HCT116 (cell line): ENCODE results near the gene RNF34. TPM values are rescaled to one million over a fixed set of nuclear protein-coding genes. Genes with fewer than 3 reads are reported as not detected.

Experiments
- ATAC-seq: fragments of 200-7000 bp; cut with Tn5 transposase; 2 replicates; pipeline ENCODE4 v1.9.1; 2020; ENCODE audit warnings: mild to moderate bottlenecking, moderate library complexity
- BruUV-seq: library from RNA; stranded (reverse); fragments of 400-500 nt; replicated peaks from 2 replicates; lab custom pipeline; 2021; lab: Mats Ljungman, UMichigan
- CTCF ChIA-PET: fragments of 300-600 bp; sonication (Branson Sonifier 250); formaldehyde crosslinking; loops from one replicate; lab custom pipeline; 2021; ENCODE audit warnings: antibody characterized with exemption; lab: Charles Lee
- POLR2A ChIA-PET: fragments of 300-600, 350-600 bp; sonication (Branson Sonifier 250); formaldehyde crosslinking; loops from one replicate; lab custom pipeline; 2021; ENCODE audit warnings: antibody characterized with exemption; lab: Charles Lee
- RAD21 ChIA-PET, 2 experiments: fragments of 300-600 bp; sonication (Branson Sonifier 250); formaldehyde crosslinking; loops; one replicate each; lab custom pipeline; 2023; ENCODE audit warnings: low total read pairs in 2 of 2; ENCODE audit not compliant: uncharacterized antibody in 2 of 2, unreplicated experiment in 2 of 2, low non-redundant PET in 1 of 2; lab: Charles Lee
- DNase-seq: peaks from one replicate; pipeline ENCODE4 v3.0.0-alpha.2; 2010; ENCODE audit warnings: low read depth, low spot score
- H2AFZ ChIP-seq: fragments of 200-600 bp; shearing (Covaris generic), sonication (generic); 2 replicates; pipeline ENCODE4 v1.6.1; 2017; ENCODE audit warnings: low read depth, mixed run types, mixed read lengths, antibody characterized with exemption, low read length; ENCODE audit not compliant: poor library complexity, severe bottlenecking
- H3K27ac ChIP-seq: 2 replicates; pipeline ENCODE4 v1.5.1; 2012; ENCODE audit warnings: low read depth, low read length
- H3K27me3 ChIP-seq: fragments of 200-600 bp; sonication (generic); 2 replicates; pipeline ENCODE4 v1.6.1; 2016; ENCODE audit warnings: mixed run types, low read length, mixed read lengths; ENCODE audit not compliant: insufficient read depth
- H3K36me3 ChIP-seq, 2 experiments: fragments of 200-500 bp in 1 of 2; fragments of 200-600 bp in 1 of 2; sonication (Bioruptor generic) in 1 of 2; sonication (generic) in 1 of 2; 2 replicates each; pipeline versions ENCODE4 v1.5.1 to v1.6.1; 2014 to 2016; ENCODE audit warnings: low read length in 2 of 2, inconsistent platforms in 1 of 2, mixed read lengths in 1 of 2, mixed run types in 1 of 2; ENCODE audit not compliant: insufficient read depth in 2 of 2, control insufficient read depth in 1 of 2
- H3K4me1 ChIP-seq, 2 experiments: fragments of 200-600 bp in 1 of 2; sonication (generic) in 1 of 2; 2 replicates each; pipeline versions ENCODE4 v1.5.1 to v1.6.1; 2012 to 2017; ENCODE audit warnings: low read length in 2 of 2, inconsistent platforms in 1 of 2, mild to moderate bottlenecking in 1 of 2, mixed read lengths in 1 of 2, mixed run types in 1 of 2, moderate library complexity in 1 of 2; ENCODE audit not compliant: insufficient read depth in 2 of 2, control insufficient read depth in 1 of 2
- H3K4me2 ChIP-seq: fragments of 200-600 bp; sonication (generic); 2 replicates; pipeline ENCODE4 v1.6.1; 2017; ENCODE audit warnings: mixed run types, low read length, mixed read lengths
- H3K4me3 ChIP-seq, 2 experiments: fragments of 200-600 bp in 1 of 2; sonication (generic) in 1 of 2; replicated peaks in 1 of 2; 2 replicates each; pipeline ENCODE4 v1.5.1; 2011 to 2016; ENCODE audit warnings: low read length in 2 of 2, control low read depth in 1 of 2, low read depth in 1 of 2, mild to moderate bottlenecking in 1 of 2, mixed read lengths in 1 of 2, mixed run types in 1 of 2
- H3K79me2 ChIP-seq: fragments of 200-600 bp; sonication (generic); 2 replicates; pipeline ENCODE4 v1.6.1; 2017; ENCODE audit warnings: mild to moderate bottlenecking, mixed run types, low read length, moderate library complexity, mixed read lengths; ENCODE audit not compliant: insufficient read depth
- H3K9ac ChIP-seq: fragments of 200-600 bp; sonication (generic); 2 replicates; pipeline ENCODE4 v1.6.1; 2016; ENCODE audit warnings: low read length, mixed read lengths
- H3K9me2 ChIP-seq: fragments of 200-600 bp; sonication (generic), shearing (Covaris generic); 2 replicates; pipeline ENCODE4 v1.6.1; 2017; ENCODE audit warnings: mixed run types, mild to moderate bottlenecking, moderate library complexity; ENCODE audit not compliant: insufficient read depth
- H3K9me3 ChIP-seq, 2 experiments: fragments of 200-500 bp in 1 of 2; fragments of 200-600 bp in 1 of 2; sonication (Bioruptor generic) in 1 of 2; sonication (generic) in 1 of 2; 2 replicates each; pipeline ENCODE4 v1.6.1; 2014 to 2017; ENCODE audit warnings: low read length in 2 of 2, mixed read lengths in 2 of 2, inconsistent platforms in 1 of 2, low read depth in 1 of 2, mild to moderate bottlenecking in 1 of 2, mixed run types in 1 of 2, moderate library complexity in 1 of 2; ENCODE audit not compliant: control insufficient read depth in 1 of 2, insufficient read depth in 1 of 2
- H4K20me1 ChIP-seq: fragments of 200-600 bp; sonication (generic), shearing (Covaris generic); 2 replicates; pipeline ENCODE4 v1.6.1; 2017; ENCODE audit warnings: mixed run types, mild to moderate bottlenecking, moderate library complexity; ENCODE audit not compliant: insufficient read depth
- CTCF ChIP-seq, 3 experiments: fragments of 200-600 bp in 1 of 3; sonication (generic) in 1 of 3; IDR thresholded peaks in 2 of 3; conservative IDR thresholded peaks in 1 of 3; 2 replicates each; pipeline ENCODE4 v1.5.1; 2012 to 2017; ENCODE audit warnings: low read depth in 2 of 3, low read length in 2 of 3, antibody characterized with exemption in 1 of 3, borderline replicate concordance in 1 of 3, control low read depth in 1 of 3, mild to moderate bottlenecking in 1 of 3, mixed read lengths in 1 of 3, mixed run types in 1 of 3, moderate library complexity in 1 of 3; ENCODE audit not compliant: insufficient read depth in 1 of 3
- EGR1 ChIP-seq: IDR thresholded peaks from 2 replicates; pipeline ENCODE4 v1.6.1; 2012; ENCODE audit warnings: low read depth
- ELF1 ChIP-seq: IDR thresholded peaks from 2 replicates; pipeline ENCODE4 v1.6.1; 2012; ENCODE audit warnings: low read depth, borderline replicate concordance
- EZH2phosphoT487 ChIP-seq: fragments of 200-600 bp; IDR thresholded peaks from 2 replicates; pipeline ENCODE4 v1.6.1; 2018; ENCODE audit warnings: antibody characterized with exemption, borderline replicate concordance
- JUND ChIP-seq: IDR thresholded peaks from 2 replicates; pipeline ENCODE4 v1.6.1; 2012
- MAX ChIP-seq: IDR thresholded peaks from 2 replicates; pipeline ENCODE4 v1.6.1; 2012
- POLR2A ChIP-seq: IDR thresholded peaks from 2 replicates; pipeline ENCODE4 v1.7.0; 2011; ENCODE audit warnings: borderline replicate concordance; ENCODE audit not compliant: insufficient read depth, insufficient read length; ENCODE audit errors: extremely low read depth
- RAD21 ChIP-seq: IDR thresholded peaks from 2 replicates; pipeline ENCODE4 v1.6.1; 2012; ENCODE audit warnings: low read depth, mild to moderate bottlenecking
- SIN3A ChIP-seq: IDR thresholded peaks from 2 replicates; pipeline ENCODE4 v1.6.1; 2012; ENCODE audit warnings: low read depth
- SP1 ChIP-seq: IDR thresholded peaks from 2 replicates; pipeline ENCODE4 v1.6.1; 2012; ENCODE audit warnings: low read depth
- SRF ChIP-seq: IDR thresholded peaks from 2 replicates; pipeline ENCODE4 v1.6.1; 2012; ENCODE audit warnings: low read depth
- TCF7L2 ChIP-seq: IDR thresholded peaks from 2 replicates; pipeline ENCODE4 v1.7.0; 2011; ENCODE audit warnings: borderline replicate concordance, inconsistent platforms; ENCODE audit not compliant: insufficient read depth, insufficient read length; ENCODE audit errors: extremely low read depth
- YY1 ChIP-seq: IDR thresholded peaks from 2 replicates; pipeline ENCODE4 v1.6.1; 2011; ENCODE audit warnings: low read length, low read depth, moderate library complexity, mild to moderate bottlenecking; ENCODE audit not compliant: insufficient replicate concordance; ENCODE audit errors: extremely low read depth
- ZFX ChIP-seq: fragments of 450-650 bp; IDR thresholded peaks from 2 replicates; pipeline ENCODE4 v1.6.1; 2017
- ZNF274 ChIP-seq: fragments of 200-500 bp; sonication (Bioruptor generic); IDR thresholded peaks from 2 replicates; pipeline ENCODE4 v1.6.1; 2014; ENCODE audit warnings: mild to moderate bottlenecking, low read depth, low read length, inconsistent platforms
- intact Hi-C: fragments of 100-400 bp; cut with micrococcal nuclease; formaldehyde crosslinking; loops from 2 replicates; pipeline ENCODE4 v1.10.0; 2022
- total RNA-seq: library from RNA; stranded (reverse); gene quantifications from one replicate; pipeline ENCODE4 v1.2.1, GENCODE V29; 2021; ENCODE audit not compliant: unreplicated experiment
- TF ChIP-seq, protein P1 (sequence below): IDR thresholded peaks from 2 replicates; pipeline ENCODE4 v1.6.1; 2012
- TF ChIP-seq, protein P2 (sequence below): IDR thresholded peaks from 2 replicates; pipeline ENCODE4 v1.6.1; 2011; ENCODE audit warnings: mild to moderate bottlenecking, low read length, moderate library complexity; ENCODE audit not compliant: insufficient replicate concordance; ENCODE audit errors: extremely low read depth

Gene RNF34
- total RNA-seq, 1 experiment from 2014 or later, result 47.8 TPM

DNA sequence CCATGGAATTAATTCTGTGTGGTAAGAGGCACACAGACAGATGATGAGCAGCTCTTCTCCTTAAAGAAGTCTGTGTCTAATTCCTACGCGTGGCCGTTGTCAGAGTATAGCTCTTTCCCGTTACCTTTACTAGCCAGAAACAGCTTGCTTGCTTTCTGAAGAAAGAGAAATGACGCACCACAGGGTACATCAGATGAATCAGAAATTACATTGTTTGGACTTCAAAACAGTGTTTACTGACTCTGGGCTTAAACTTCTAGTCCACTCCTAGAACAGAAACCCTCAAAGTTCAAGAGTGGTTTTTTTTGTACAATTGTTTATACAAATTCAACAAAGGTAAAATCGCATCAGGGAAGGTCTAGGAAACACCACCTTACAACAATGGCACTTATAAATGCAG, 29.0 kb downstream of the RNF34 start:
- DNase-seq, result no peak
- ATAC-seq, result no peak
- POLR2A ChIA-PET, result no interaction called here

More for the DNA sequence above, 29.0 kb downstream of the RNF34 start:
- H3K27ac ChIP-seq, result no peak overlapping the region
- H3K9me2 ChIP-seq, result no peaks in the 10 kb centered on the region
- H3K9ac ChIP-seq, result no peak overlapping the region
- BruUV-seq, result no TSS peak
- no peaks in the 10 kb centered on the region for H3K9me3 ChIP-seq
- no peaks in the 10 kb centered on the region for H3K27me3 ChIP-seq
- ChIA-PET CTCF (no interaction called here), RAD21 (no interaction called here)
- H3K36me3 ChIP-seq, result peaks cover 53 to 62% of the 10 kb centered on the region in 2 experiments
- H4K20me1 ChIP-seq, result no peaks in the 10 kb centered on the region
- H3K4me2 ChIP-seq, result no peak overlapping the region
- no peaks in the 10 kb centered on the region for H3K4me1 ChIP-seq
- no peak overlapping the region for H2AFZ ChIP-seq
- no peak overlapping the region for H3K4me3 ChIP-seq
- TF ChIP-seq MAX, result no peak
- no peak for TF ChIP-seq EGR1
- TF ChIP-seq EZH2phosphoT487, result no peak
- no peak for TF ChIP-seq ZFX
- no peak for TF ChIP-seq CTCF (IDR thresholded peaks at IDR 0.05 in 2 of 3, conservative IDR thresholded peaks at IDR 0.05 in 1 of 3; ENCODE audit: borderline replicate concordance in 1 of 3, insufficient read depth in 1 of 3, low read depth in 2 of 3, low read length in 2 of 3)
- no peak for TF ChIP-seq RAD21
- TF ChIP-seq TCF7L2, result no peak
- TF ChIP-seq YY1, result no peak
- TF ChIP-seq ELF1, result no peak
- TF ChIP-seq SP1, result no peak
- TF ChIP-seq, protein P1, sequence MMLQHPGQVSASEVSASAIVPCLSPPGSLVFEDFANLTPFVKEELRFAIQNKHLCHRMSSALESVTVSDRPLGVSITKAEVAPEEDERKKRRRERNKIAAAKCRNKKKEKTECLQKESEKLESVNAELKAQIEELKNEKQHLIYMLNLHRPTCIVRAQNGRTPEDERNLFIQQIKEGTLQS, result no peak
- no peak for TF ChIP-seq SIN3A
- TF ChIP-seq ZNF274, result no peak
- TF ChIP-seq, protein P2, sequence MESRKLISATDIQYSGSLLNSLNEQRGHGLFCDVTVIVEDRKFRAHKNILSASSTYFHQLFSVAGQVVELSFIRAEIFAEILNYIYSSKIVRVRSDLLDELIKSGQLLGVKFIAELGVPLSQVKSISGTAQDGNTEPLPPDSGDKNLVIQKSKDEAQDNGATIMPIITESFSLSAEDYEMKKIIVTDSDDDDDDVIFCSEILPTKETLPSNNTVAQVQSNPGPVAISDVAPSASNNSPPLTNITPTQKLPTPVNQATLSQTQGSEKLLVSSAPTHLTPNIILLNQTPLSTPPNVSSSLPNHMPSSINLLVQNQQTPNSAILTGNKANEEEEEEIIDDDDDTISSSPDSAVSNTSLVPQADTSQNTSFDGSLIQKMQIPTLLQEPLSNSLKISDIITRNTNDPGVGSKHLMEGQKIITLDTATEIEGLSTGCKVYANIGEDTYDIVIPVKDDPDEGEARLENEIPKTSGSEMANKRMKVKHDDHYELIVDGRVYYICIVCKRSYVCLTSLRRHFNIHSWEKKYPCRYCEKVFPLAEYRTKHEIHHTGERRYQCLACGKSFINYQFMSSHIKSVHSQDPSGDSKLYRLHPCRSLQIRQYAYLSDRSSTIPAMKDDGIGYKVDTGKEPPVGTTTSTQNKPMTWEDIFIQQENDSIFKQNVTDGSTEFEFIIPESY, result no peak
- TF ChIP-seq SRF, result no peak
- no peak for TF ChIP-seq POLR2A
- TF ChIP-seq JUND, result no peak
- TF ChIP-seq, all 23 proteins: peak for 0
- H3K79me2 ChIP-seq, result peaks cover 2% of the 10 kb centered on the region; the same call in 1 of the 2 replicates
- intact Hi-C loops, result no loop called here
